K562 (cell line): ENCODE results near the gene PLEKHA6. TPM values are rescaled to one million over a fixed set of nuclear protein-coding genes. Genes with fewer than 3 reads are reported as not detected.

ENCODE experiments used
- ASH1L ChIP-seq: fragments of 450-650 bp; IDR thresholded peaks from 2 replicates; pipeline ENCODE4 v1.6.1; 2018; ENCODE audit warnings: borderline replicate concordance, mild to moderate bottlenecking, low read depth; ENCODE audit not compliant: partially characterized antibody
- BMI1 ChIP-seq: fragments of 150-350 bp; IDR thresholded peaks from 2 replicates; pipeline ENCODE4 v1.6.1; 2014; ENCODE audit warnings: low read length
- CBX5 ChIP-seq: IDR thresholded peaks from 2 replicates; pipeline ENCODE4 v1.6.1; 2014; ENCODE audit warnings: low read depth, borderline replicate concordance
- EHMT2 ChIP-seq: fragments of 450-650 bp; IDR thresholded peaks from 2 replicates; pipeline ENCODE4 v1.6.1; 2018; ENCODE audit warnings: antibody characterized with exemption
- ESRRB ChIP-seq: fragments of 250-450 bp; sonication (Bioruptor Pico); IDR thresholded peaks from 2 replicates; pipeline ENCODE4 v1.5.0; 2020; ENCODE audit warnings: mild to moderate bottlenecking, moderate library complexity, borderline replicate concordance
- ETS2 ChIP-seq: IDR thresholded peaks from 2 replicates; pipeline ENCODE4 v1.6.1; 2016; ENCODE audit warnings: borderline replicate concordance, missing genetic modification characterization, mild to moderate bottlenecking, moderate library complexity, missing compliant biosample characterization; ENCODE audit not compliant: poor library complexity, severe bottlenecking
- HDAC2 ChIP-seq: fragments of 450-650 bp; IDR thresholded peaks from 2 replicates; pipeline ENCODE4 v1.6.1; 2016; ENCODE audit warnings: mild to moderate bottlenecking
- HDAC3 ChIP-seq: fragments of 450-650 bp; IDR thresholded peaks from 2 replicates; pipeline ENCODE4 v1.6.1; 2018; ENCODE audit warnings: borderline replicate concordance, mild to moderate bottlenecking, moderate library complexity; ENCODE audit not compliant: partially characterized antibody
- HIVEP1 ChIP-seq: fragments of 250-450 bp; sonication (Bioruptor Pico); IDR thresholded peaks from 2 replicates; pipeline ENCODE4 v1.4.0; 2020; ENCODE audit warnings: mild to moderate bottlenecking
- HNRNPH1 ChIP-seq: fragments of 200-400 bp; formaldehyde crosslinking; optimal IDR thresholded peaks from 2 replicates; pipeline ENCODE3; 2017; ENCODE audit warnings: low read depth, mild to moderate bottlenecking, low read length, moderate library complexity
- MAFF ChIP-seq: IDR thresholded peaks from 2 replicates; pipeline ENCODE4 v1.6.1; 2012; ENCODE audit warnings: low read length, improper control_type of control experiment
- MTF1 ChIP-seq: fragments of 250-450 bp; sonication (Bioruptor Pico); IDR thresholded peaks from 2 replicates; pipeline ENCODE4 v1.9.0; 2021; ENCODE audit warnings: moderate library complexity, mild to moderate bottlenecking, inconsistent platforms, borderline replicate concordance
- MYC ChIP-seq, 2 experiments: fragments of 250-450 bp in 1 of 2; sonication (Bioruptor Pico) in 1 of 2; IDR thresholded peaks; 2 replicates each; pipeline versions ENCODE4 v1.5.1 to v1.6.1; 2012 to 2021; ENCODE audit warnings: low read depth in 2 of 2, borderline replicate concordance in 1 of 2, improper control_type of control experiment in 1 of 2, low read length in 1 of 2, mild to moderate bottlenecking in 1 of 2, moderate library complexity in 1 of 2
- RBFOX2 ChIP-seq: fragments of 200-400 bp; formaldehyde crosslinking; IDR thresholded peaks from 2 replicates; pipeline ENCODE4 v1.6.1; 2017; ENCODE audit warnings: low read depth, mild to moderate bottlenecking, low read length, moderate library complexity
- SUPT5H ChIP-seq: fragments of 450-650 bp; IDR thresholded peaks from 2 replicates; pipeline ENCODE4 v1.6.1; 2016
- ZBED1 ChIP-seq: IDR thresholded peaks from 2 replicates; pipeline ENCODE4 v1.6.1; 2014
- ZNF124 ChIP-seq: sonication (generic); formaldehyde crosslinking; IDR thresholded peaks from 2 replicates; pipeline ENCODE4 v1.8.1; 2022; ENCODE audit warnings: missing genetic modification reagents
- ZNF780A ChIP-seq: fragments of 250-450 bp; sonication (Bioruptor Pico); IDR thresholded peaks from 2 replicates; pipeline ENCODE4 v1.5.0; 2021; ENCODE audit warnings: mild to moderate bottlenecking
- ZNF785 ChIP-seq: fragments of 250-450 bp; sonication (Bioruptor Pico); IDR thresholded peaks from 2 replicates; pipeline ENCODE4 v1.4.0; 2020; ENCODE audit warnings: mild to moderate bottlenecking
- polyA plus RNA-seq, 8 experiments: library from polyadenylated mRNA; depleted of rRNA in 4 of 8; stranded (reverse) in 5 of 8; unstranded in 3 of 8; fragments of >200 nt; fragmentation: Nextera tagmentation in 2 of 8; fragmentation: Illumina TruSeq in 1 of 8; extraction: Ambion mirVana in 2 of 8; extraction: Trizol in 1 of 8; gene quantifications; 2 replicates each; pipeline versions ENCODE4 v1.2.1 to v1.2.3, GENCODE V29; 2011 to 2014; ENCODE audit warnings: inconsistent platforms in 1 of 8, missing spikeins in 1 of 8
- total RNA-seq, 7 experiments: library from RNA; depleted of rRNA in 6 of 7; stranded (reverse); fragments of >200 nt in 6 of 7; fragmentation: Illumina TruSeq in 2 of 7; extraction: Trizol in 2 of 7; gene quantifications; 2 replicates each; pipeline versions ENCODE4 v1.2.1 to v1.2.3, GENCODE V29; 2011 to 2021; ENCODE audit warnings: low replicate concordance in 1 of 7
- TF ChIP-seq, protein P1 (sequence below): sonication (generic); formaldehyde crosslinking; IDR thresholded peaks from 2 replicates; pipeline ENCODE4 v1.8.0; 2023; ENCODE audit warnings: missing genetic modification reagents, mild to moderate bottlenecking, borderline replicate concordance
- TF ChIP-seq, protein P2 (sequence below): fragments of 250-450 bp; sonication (Bioruptor Pico); IDR thresholded peaks from 2 replicates; pipeline ENCODE4 v1.5.1; 2021; ENCODE audit warnings: mild to moderate bottlenecking
- TF ChIP-seq, protein P3 (sequence below): fragments of 250-450 bp; sonication (Bioruptor Pico); IDR thresholded peaks from 2 replicates; pipeline ENCODE4 v1.5.0; 2021

PLEKHA6 gene
- total and polyA plus RNA-seq, 9 of the 15 experiments (the other 6 are each of a cell fraction or from before 2014, with no cell fraction given) = under 0.01 to 0.33 (median 0.01) TPM; not detected in 4

DNA sequence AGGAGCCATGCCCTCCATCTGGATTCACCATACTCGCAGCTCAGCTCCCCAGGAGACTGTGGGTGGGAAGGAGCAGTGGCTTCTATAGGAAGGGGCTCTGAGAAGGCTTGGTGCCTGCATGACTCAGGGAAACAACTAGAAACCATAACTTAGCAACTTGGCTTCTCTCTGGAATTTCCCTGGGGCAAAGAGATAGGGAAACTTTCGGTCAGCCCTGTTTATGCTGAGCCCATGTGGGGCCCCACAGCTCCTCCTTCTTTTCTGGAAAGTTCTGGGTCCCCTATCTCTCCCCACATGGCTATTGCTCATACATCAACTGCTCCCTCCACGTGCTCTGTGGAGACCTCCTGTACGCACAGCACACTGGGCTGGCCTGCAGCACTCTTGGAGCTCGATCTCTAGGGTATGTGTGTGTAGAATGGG, 39.3 kb downstream of the PLEKHA6 start (continued):
- peak; percentile 22; the same call in 1 of the 2 replicates for TF ChIP-seq MAFF
- TF ChIP-seq, protein P1, sequence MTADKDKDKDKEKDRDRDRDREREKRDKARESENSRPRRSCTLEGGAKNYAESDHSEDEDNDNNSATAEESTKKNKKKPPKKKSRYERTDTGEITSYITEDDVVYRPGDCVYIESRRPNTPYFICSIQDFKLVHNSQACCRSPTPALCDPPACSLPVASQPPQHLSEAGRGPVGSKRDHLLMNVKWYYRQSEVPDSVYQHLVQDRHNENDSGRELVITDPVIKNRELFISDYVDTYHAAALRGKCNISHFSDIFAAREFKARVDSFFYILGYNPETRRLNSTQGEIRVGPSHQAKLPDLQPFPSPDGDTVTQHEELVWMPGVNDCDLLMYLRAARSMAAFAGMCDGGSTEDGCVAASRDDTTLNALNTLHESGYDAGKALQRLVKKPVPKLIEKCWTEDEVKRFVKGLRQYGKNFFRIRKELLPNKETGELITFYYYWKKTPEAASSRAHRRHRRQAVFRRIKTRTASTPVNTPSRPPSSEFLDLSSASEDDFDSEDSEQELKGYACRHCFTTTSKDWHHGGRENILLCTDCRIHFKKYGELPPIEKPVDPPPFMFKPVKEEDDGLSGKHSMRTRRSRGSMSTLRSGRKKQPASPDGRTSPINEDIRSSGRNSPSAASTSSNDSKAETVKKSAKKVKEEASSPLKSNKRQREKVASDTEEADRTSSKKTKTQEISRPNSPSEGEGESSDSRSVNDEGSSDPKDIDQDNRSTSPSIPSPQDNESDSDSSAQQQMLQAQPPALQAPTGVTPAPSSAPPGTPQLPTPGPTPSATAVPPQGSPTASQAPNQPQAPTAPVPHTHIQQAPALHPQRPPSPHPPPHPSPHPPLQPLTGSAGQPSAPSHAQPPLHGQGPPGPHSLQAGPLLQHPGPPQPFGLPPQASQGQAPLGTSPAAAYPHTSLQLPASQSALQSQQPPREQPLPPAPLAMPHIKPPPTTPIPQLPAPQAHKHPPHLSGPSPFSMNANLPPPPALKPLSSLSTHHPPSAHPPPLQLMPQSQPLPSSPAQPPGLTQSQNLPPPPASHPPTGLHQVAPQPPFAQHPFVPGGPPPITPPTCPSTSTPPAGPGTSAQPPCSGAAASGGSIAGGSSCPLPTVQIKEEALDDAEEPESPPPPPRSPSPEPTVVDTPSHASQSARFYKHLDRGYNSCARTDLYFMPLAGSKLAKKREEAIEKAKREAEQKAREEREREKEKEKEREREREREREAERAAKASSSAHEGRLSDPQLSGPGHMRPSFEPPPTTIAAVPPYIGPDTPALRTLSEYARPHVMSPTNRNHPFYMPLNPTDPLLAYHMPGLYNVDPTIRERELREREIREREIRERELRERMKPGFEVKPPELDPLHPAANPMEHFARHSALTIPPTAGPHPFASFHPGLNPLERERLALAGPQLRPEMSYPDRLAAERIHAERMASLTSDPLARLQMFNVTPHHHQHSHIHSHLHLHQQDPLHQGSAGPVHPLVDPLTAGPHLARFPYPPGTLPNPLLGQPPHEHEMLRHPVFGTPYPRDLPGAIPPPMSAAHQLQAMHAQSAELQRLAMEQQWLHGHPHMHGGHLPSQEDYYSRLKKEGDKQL (CRISPR knock-in tag) = no peak
- TF ChIP-seq, protein P2, sequence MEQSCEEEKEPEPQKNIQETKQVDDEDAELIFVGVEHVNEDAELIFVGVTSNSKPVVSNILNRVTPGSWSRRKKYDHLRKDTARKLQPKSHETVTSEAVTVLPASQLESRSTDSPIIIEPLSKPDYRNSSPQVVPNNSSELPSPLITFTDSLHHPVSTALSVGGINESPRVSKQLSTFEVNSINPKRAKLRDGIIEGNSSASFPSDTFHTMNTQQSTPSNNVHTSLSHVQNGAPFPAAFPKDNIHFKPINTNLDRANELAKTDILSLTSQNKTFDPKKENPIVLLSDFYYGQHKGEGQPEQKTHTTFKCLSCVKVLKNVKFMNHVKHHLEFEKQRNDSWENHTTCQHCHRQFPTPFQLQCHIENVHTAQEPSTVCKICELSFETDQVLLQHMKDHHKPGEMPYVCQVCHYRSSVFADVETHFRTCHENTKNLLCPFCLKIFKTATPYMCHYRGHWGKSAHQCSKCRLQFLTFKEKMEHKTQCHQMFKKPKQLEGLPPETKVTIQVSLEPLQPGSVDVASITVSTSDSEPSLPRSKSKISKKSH (CRISPR knock-in tag) = no peak
- no peak for TF ChIP-seq HNRNPH1
- TF ChIP-seq MTF1 (CRISPR knock-in tag) = no peak
- TF ChIP-seq ETS2 = no peak
- TF ChIP-seq ZNF785 (CRISPR knock-in tag) = no peak
- TF ChIP-seq, protein P3, sequence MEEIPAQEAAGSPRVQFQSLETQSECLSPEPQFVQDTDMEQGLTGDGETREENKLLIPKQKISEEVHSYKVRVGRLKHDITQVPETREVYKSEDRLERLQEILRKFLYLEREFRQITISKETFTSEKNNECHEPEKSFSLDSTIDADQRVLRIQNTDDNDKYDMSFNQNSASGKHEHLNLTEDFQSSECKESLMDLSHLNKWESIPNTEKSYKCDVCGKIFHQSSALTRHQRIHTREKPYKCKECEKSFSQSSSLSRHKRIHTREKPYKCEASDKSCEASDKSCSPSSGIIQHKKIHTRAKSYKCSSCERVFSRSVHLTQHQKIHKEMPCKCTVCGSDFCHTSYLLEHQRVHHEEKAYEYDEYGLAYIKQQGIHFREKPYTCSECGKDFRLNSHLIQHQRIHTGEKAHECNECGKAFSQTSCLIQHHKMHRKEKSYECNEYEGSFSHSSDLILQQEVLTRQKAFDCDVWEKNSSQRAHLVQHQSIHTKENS = no peak
- no peak for TF ChIP-seq ASH1L
- peak; percentile 30; the same call in 1 of the 2 replicates for TF ChIP-seq ZNF124 (CRISPR knock-in tag)
- no peak for TF ChIP-seq EHMT2
- TF ChIP-seq RBFOX2 = no peak
- TF ChIP-seq MYC (IDR thresholded peaks at IDR 0.05; ENCODE audit: low read depth, low read length) = peak; percentile 75
- TF ChIP-seq MYC (CRISPR knock-in tag; IDR thresholded peaks at IDR 0.05; ENCODE audit: borderline replicate concordance, low read depth) = no peak; the same call in 1 of the 2 replicates
- TF ChIP-seq BMI1 = no peak
- TF ChIP-seq ESRRB (CRISPR knock-in tag) = no peak
- TF ChIP-seq HIVEP1 (CRISPR knock-in tag) = no peak
- no peak for TF ChIP-seq HDAC3
- no peak for TF ChIP-seq ZNF780A (CRISPR knock-in tag)
- no peak for TF ChIP-seq ZBED1
- TF ChIP-seq CBX5 = no peak
- TF ChIP-seq HDAC2 = no peak
- TF ChIP-seq SUPT5H = no peak
